HCT116 (cell line): ENCODE data around the gene JPH3. TPM values are rescaled to one million over a fixed set of nuclear protein-coding genes. Genes with fewer than 3 reads are reported as not detected.

Experiments used
- ATAC-seq: fragments of 200-7000 bp; cut with Tn5 transposase; 2 replicates; pipeline ENCODE4 v1.9.1; 2020; ENCODE audit warnings: mild to moderate bottlenecking, moderate library complexity
- BruUV-seq: library from RNA; stranded (reverse); fragments of 400-500 nt; replicated peaks from 2 replicates; lab custom pipeline; 2021; lab: Mats Ljungman, UMichigan
- CTCF ChIA-PET: fragments of 300-600 bp; sonication (Branson Sonifier 250); formaldehyde crosslinking; loops from one replicate; lab custom pipeline; 2021; ENCODE audit warnings: antibody characterized with exemption; lab: Charles Lee
- POLR2A ChIA-PET: fragments of 300-600, 350-600 bp; sonication (Branson Sonifier 250); formaldehyde crosslinking; loops from one replicate; lab custom pipeline; 2021; ENCODE audit warnings: antibody characterized with exemption; lab: Charles Lee
- RAD21 ChIA-PET, 2 experiments: fragments of 300-600 bp; sonication (Branson Sonifier 250); formaldehyde crosslinking; loops; one replicate each; lab custom pipeline; 2023; ENCODE audit warnings: low total read pairs in 2 of 2; ENCODE audit not compliant: uncharacterized antibody in 2 of 2, unreplicated experiment in 2 of 2, low non-redundant PET in 1 of 2; lab: Charles Lee
- DNase-seq: peaks from one replicate; pipeline ENCODE4 v3.0.0-alpha.2; 2010; ENCODE audit warnings: low read depth, low spot score
- H2AFZ ChIP-seq: fragments of 200-600 bp; shearing (Covaris generic), sonication (generic); 2 replicates; pipeline ENCODE4 v1.6.1; 2017; ENCODE audit warnings: low read depth, mixed run types, mixed read lengths, antibody characterized with exemption, low read length; ENCODE audit not compliant: poor library complexity, severe bottlenecking
- H3K27ac ChIP-seq: 2 replicates; pipeline ENCODE4 v1.5.1; 2012; ENCODE audit warnings: low read depth, low read length
- H3K27me3 ChIP-seq: fragments of 200-600 bp; sonication (generic); 2 replicates; pipeline ENCODE4 v1.6.1; 2016; ENCODE audit warnings: mixed run types, low read length, mixed read lengths; ENCODE audit not compliant: insufficient read depth
- H3K36me3 ChIP-seq, 2 experiments: fragments of 200-500 bp in 1 of 2; fragments of 200-600 bp in 1 of 2; sonication (Bioruptor generic) in 1 of 2; sonication (generic) in 1 of 2; 2 replicates each; pipeline versions ENCODE4 v1.5.1 to v1.6.1; 2014 to 2016; ENCODE audit warnings: low read length in 2 of 2, inconsistent platforms in 1 of 2, mixed read lengths in 1 of 2, mixed run types in 1 of 2; ENCODE audit not compliant: insufficient read depth in 2 of 2, control insufficient read depth in 1 of 2
- H3K4me1 ChIP-seq, 2 experiments: fragments of 200-600 bp in 1 of 2; sonication (generic) in 1 of 2; 2 replicates each; pipeline versions ENCODE4 v1.5.1 to v1.6.1; 2012 to 2017; ENCODE audit warnings: low read length in 2 of 2, inconsistent platforms in 1 of 2, mild to moderate bottlenecking in 1 of 2, mixed read lengths in 1 of 2, mixed run types in 1 of 2, moderate library complexity in 1 of 2; ENCODE audit not compliant: insufficient read depth in 2 of 2, control insufficient read depth in 1 of 2
- H3K4me2 ChIP-seq: fragments of 200-600 bp; sonication (generic); 2 replicates; pipeline ENCODE4 v1.6.1; 2017; ENCODE audit warnings: mixed run types, low read length, mixed read lengths
- H3K4me3 ChIP-seq, 2 experiments: fragments of 200-600 bp in 1 of 2; sonication (generic) in 1 of 2; replicated peaks in 1 of 2; 2 replicates each; pipeline ENCODE4 v1.5.1; 2011 to 2016; ENCODE audit warnings: low read length in 2 of 2, control low read depth in 1 of 2, low read depth in 1 of 2, mild to moderate bottlenecking in 1 of 2, mixed read lengths in 1 of 2, mixed run types in 1 of 2
- H3K79me2 ChIP-seq: fragments of 200-600 bp; sonication (generic); 2 replicates; pipeline ENCODE4 v1.6.1; 2017; ENCODE audit warnings: mild to moderate bottlenecking, mixed run types, low read length, moderate library complexity, mixed read lengths; ENCODE audit not compliant: insufficient read depth
- H3K9ac ChIP-seq: fragments of 200-600 bp; sonication (generic); 2 replicates; pipeline ENCODE4 v1.6.1; 2016; ENCODE audit warnings: low read length, mixed read lengths
- H3K9me2 ChIP-seq: fragments of 200-600 bp; sonication (generic), shearing (Covaris generic); 2 replicates; pipeline ENCODE4 v1.6.1; 2017; ENCODE audit warnings: mixed run types, mild to moderate bottlenecking, moderate library complexity; ENCODE audit not compliant: insufficient read depth
- H3K9me3 ChIP-seq, 2 experiments: fragments of 200-500 bp in 1 of 2; fragments of 200-600 bp in 1 of 2; sonication (Bioruptor generic) in 1 of 2; sonication (generic) in 1 of 2; 2 replicates each; pipeline ENCODE4 v1.6.1; 2014 to 2017; ENCODE audit warnings: low read length in 2 of 2, mixed read lengths in 2 of 2, inconsistent platforms in 1 of 2, low read depth in 1 of 2, mild to moderate bottlenecking in 1 of 2, mixed run types in 1 of 2, moderate library complexity in 1 of 2; ENCODE audit not compliant: control insufficient read depth in 1 of 2, insufficient read depth in 1 of 2
- H4K20me1 ChIP-seq: fragments of 200-600 bp; sonication (generic), shearing (Covaris generic); 2 replicates; pipeline ENCODE4 v1.6.1; 2017; ENCODE audit warnings: mixed run types, mild to moderate bottlenecking, moderate library complexity; ENCODE audit not compliant: insufficient read depth
- CBX3 ChIP-seq: IDR thresholded peaks from 2 replicates; pipeline ENCODE4 v1.6.1; 2012; ENCODE audit warnings: low read depth
- CEBPB ChIP-seq: IDR thresholded peaks from 2 replicates; pipeline ENCODE4 v1.6.1; 2012; ENCODE audit warnings: low read depth
- EGR1 ChIP-seq: IDR thresholded peaks from 2 replicates; pipeline ENCODE4 v1.6.1; 2012; ENCODE audit warnings: low read depth
- EZH2phosphoT487 ChIP-seq: fragments of 200-600 bp; IDR thresholded peaks from 2 replicates; pipeline ENCODE4 v1.6.1; 2018; ENCODE audit warnings: antibody characterized with exemption, borderline replicate concordance
- FOSL1 ChIP-seq: IDR thresholded peaks from 2 replicates; pipeline ENCODE4 v1.6.1; 2012; ENCODE audit warnings: low read depth
- MAX ChIP-seq: IDR thresholded peaks from 2 replicates; pipeline ENCODE4 v1.6.1; 2012
- RAD21 ChIP-seq: IDR thresholded peaks from 2 replicates; pipeline ENCODE4 v1.6.1; 2012; ENCODE audit warnings: low read depth, mild to moderate bottlenecking
- SRF ChIP-seq: IDR thresholded peaks from 2 replicates; pipeline ENCODE4 v1.6.1; 2012; ENCODE audit warnings: low read depth
- TCF7L2 ChIP-seq: IDR thresholded peaks from 2 replicates; pipeline ENCODE4 v1.7.0; 2011; ENCODE audit warnings: borderline replicate concordance, inconsistent platforms; ENCODE audit not compliant: insufficient read depth, insufficient read length; ENCODE audit errors: extremely low read depth
- ZBTB33 ChIP-seq: IDR thresholded peaks from 2 replicates; pipeline ENCODE4 v1.6.1; 2011; ENCODE audit warnings: mild to moderate bottlenecking, low read length, moderate library complexity; ENCODE audit not compliant: insufficient replicate concordance; ENCODE audit errors: extremely low read depth
- ZNF274 ChIP-seq: fragments of 200-500 bp; sonication (Bioruptor generic); IDR thresholded peaks from 2 replicates; pipeline ENCODE4 v1.6.1; 2014; ENCODE audit warnings: mild to moderate bottlenecking, low read depth, low read length, inconsistent platforms
- intact Hi-C: fragments of 100-400 bp; cut with micrococcal nuclease; formaldehyde crosslinking; loops from 2 replicates; pipeline ENCODE4 v1.10.0; 2022
- total RNA-seq: library from RNA; stranded (reverse); gene quantifications from one replicate; pipeline ENCODE4 v1.2.1, GENCODE V29; 2021; ENCODE audit not compliant: unreplicated experiment
- TF ChIP-seq, protein P1 (sequence below): IDR thresholded peaks from 2 replicates; pipeline ENCODE4 v1.6.1; 2012; ENCODE audit warnings: low read depth

The JPH3 gene
- total RNA-seq, 1 experiment from 2014 or later, result 0.10 TPM

DNA sequence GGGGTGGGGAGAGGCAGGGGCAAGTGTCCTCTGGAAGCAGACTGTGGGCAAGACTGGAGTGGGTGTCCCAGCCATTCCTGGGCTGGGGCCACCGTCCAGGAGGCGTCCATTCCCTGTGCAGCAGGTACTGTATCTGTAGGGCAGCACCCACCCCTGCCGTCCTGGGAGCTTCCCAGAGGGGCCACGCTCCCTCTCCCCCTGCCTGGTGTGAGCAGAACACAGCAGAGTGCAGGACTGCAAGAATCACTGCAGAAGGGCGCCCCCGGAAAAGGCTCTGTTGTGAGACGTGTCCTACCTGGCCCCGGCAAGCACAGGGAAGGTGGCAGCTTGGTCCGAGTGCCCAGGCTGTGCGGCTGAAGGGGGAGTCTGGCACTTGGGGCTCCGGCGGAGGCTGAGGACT, 93.2 kb downstream of the JPH3 start:
- Histone ChIP-seq H4K20me1 (no peaks in the 10 kb centered on the region), H3K4me2 (no peak overlapping the region), H3K9ac (no peak overlapping the region), H2AFZ (no peak overlapping the region), H3K27ac (no peak overlapping the region), H3K79me2 (no peaks in the 10 kb centered on the region), H3K4me1 (no peaks in the 10 kb centered on the region), H3K9me2 (no peaks in the 10 kb centered on the region)
- RAD21 ChIA-PET, result no interaction called here
- no peak for DNase-seq
- no peak for TF ChIP-seq EGR1
- TF ChIP-seq EZH2phosphoT487, result no peak
- no peak for TF ChIP-seq MAX
- TF ChIP-seq CEBPB, result no peak
- no peak for TF ChIP-seq FOSL1
- TF ChIP-seq RAD21, result no peak
- no peak for TF ChIP-seq ZNF274
- no peak for TF ChIP-seq SRF
- TF ChIP-seq, all 23 proteins: peak for 0
- ATAC-seq, result no peak
- Histone ChIP-seq H3K9me3 (no peaks in the 10 kb centered on the region), H3K4me3 (no peak overlapping the region), H3K36me3 (peaks cover 7 to 9% of the 10 kb centered on the region in 2 experiments; a peak in 3 of 4 replicates), H3K27me3 (no peaks in the 10 kb centered on the region)
- BruUV-seq, result no TSS peak
- POLR2A ChIA-PET, result no interaction called here
- intact Hi-C loops, result no loop called here
- CTCF ChIA-PET, result no interaction called here

DNA sequence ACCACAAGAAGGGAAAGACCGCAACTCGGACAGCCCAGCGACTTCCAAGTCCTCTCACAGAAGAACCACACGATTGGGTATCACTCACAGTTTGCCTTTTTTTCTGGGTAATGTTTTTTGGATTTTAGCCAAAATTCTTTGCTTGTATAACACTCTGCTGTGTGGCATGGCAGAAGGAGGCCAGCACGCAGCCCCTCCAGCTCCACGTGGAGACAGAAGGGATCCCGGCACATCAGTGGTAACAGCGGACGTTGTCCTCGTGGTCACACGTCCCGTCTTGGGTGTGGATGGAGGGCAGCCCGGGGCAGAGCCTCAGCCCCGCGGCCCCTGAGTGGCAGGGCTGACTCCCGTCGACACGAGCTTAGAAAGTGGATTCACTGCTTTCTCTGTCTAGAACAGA, 94.4 kb downstream of the JPH3 start:
- Histone ChIP-seq H3K9me3 (no peaks in the 10 kb centered on the region), H3K4me2 (no peak overlapping the region), H3K79me2 (no peaks in the 10 kb centered on the region), H3K9me2 (no peaks in the 10 kb centered on the region), H3K27me3 (no peaks in the 10 kb centered on the region), H3K36me3 (peaks cover 8 to 15% of the 10 kb centered on the region in 2 experiments; a peak in 3 of 4 replicates), H3K4me1 (no peaks in the 10 kb centered on the region), H3K27ac (no peak overlapping the region; the same call in 1 of the 2 replicates), H3K9ac (no peak overlapping the region), H2AFZ (no peak overlapping the region), H4K20me1 (no peaks in the 10 kb centered on the region), H3K4me3 (no peak overlapping the region)
- ChIA-PET POLR2A (no interaction called here), RAD21 (no interaction called here), CTCF (no interaction called here)
- ATAC-seq, result no peak
- DNase-seq, result no peak
- intact Hi-C loops, result no loop called here
- BruUV-seq, result no TSS peak
- TF ChIP-seq ZNF274 (no peak), CBX3 (no peak), RAD21 (no peak), TCF7L2 (no peak), ZBTB33 (no peak), CEBPB (no peak), EZH2phosphoT487 (no peak)
- TF ChIP-seq, protein P1, sequence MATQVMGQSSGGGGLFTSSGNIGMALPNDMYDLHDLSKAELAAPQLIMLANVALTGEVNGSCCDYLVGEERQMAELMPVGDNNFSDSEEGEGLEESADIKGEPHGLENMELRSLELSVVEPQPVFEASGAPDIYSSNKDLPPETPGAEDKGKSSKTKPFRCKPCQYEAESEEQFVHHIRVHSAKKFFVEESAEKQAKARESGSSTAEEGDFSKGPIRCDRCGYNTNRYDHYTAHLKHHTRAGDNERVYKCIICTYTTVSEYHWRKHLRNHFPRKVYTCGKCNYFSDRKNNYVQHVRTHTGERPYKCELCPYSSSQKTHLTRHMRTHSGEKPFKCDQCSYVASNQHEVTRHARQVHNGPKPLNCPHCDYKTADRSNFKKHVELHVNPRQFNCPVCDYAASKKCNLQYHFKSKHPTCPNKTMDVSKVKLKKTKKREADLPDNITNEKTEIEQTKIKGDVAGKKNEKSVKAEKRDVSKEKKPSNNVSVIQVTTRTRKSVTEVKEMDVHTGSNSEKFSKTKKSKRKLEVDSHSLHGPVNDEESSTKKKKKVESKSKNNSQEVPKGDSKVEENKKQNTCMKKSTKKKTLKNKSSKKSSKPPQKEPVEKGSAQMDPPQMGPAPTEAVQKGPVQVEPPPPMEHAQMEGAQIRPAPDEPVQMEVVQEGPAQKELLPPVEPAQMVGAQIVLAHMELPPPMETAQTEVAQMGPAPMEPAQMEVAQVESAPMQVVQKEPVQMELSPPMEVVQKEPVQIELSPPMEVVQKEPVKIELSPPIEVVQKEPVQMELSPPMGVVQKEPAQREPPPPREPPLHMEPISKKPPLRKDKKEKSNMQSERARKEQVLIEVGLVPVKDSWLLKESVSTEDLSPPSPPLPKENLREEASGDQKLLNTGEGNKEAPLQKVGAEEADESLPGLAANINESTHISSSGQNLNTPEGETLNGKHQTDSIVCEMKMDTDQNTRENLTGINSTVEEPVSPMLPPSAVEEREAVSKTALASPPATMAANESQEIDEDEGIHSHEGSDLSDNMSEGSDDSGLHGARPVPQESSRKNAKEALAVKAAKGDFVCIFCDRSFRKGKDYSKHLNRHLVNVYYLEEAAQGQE, result no peak
